NCI-H1105 treated with DMSO at 0.1 percent for 48 hours (cell line): ENCODE data around the gene CHST9.
A peak's percentile ranks its signal among the peaks of the same experiment; 100 is the strongest.

Experiments used
- DNase-seq: peaks from one replicate; lab custom pipeline; 2025; lab: John Stamatoyannopoulos, UW

CHST9 gene

GRCh38 chr18:26863921-26864497 lies 321.1 kb downstream of the CHST9 start:
- no peak for DNase-seq

DNA sequence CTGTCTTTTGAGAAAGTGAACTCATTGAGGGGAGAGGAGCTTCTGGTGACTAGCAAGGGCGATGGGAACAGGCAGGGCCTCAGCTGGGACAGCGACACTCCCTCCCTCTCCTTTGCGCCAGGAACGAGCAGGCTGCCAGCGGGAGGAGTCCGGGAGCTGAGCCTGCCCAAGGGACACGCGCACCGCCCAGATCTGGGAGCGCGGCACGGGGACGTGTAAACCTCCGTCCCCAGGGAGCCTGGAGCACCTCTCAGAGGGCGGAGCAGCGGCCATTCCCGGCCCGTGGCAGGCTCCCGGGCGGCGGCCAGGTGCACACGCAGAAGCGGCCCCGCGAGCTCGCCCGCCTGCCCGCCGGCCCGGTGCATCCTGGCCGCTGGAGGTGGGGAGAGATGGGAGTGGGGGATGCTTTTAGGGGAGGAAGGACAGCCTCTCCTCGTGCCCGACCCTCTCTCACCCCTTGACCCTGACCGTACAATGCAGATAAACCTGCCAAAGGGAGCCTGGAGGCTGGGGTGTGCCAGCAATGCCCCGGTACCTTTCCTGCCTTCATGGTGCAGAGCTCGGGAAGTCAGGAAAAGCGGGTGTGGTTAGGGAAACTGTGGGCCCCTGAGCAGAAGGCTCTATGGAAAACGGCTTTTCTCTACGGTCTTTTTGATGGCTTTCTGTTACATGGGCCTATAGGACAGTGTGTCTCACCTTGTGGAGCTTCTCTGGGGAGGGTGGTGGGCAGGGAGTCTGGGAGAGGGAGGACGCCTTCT lies 321.8 kb downstream of the CHST9 start:
- DNase-seq = peak; percentile 87

- DNase-seq = no peak
Measured at GRCh38 chr18:26862084-26862483, 323.0 kb downstream of the CHST9 start.
